ENCODE results near the gene SYNE2.
A peak's percentile ranks its signal among the peaks of the same experiment; 100 is the strongest.

SYNE2 gene

DNA sequence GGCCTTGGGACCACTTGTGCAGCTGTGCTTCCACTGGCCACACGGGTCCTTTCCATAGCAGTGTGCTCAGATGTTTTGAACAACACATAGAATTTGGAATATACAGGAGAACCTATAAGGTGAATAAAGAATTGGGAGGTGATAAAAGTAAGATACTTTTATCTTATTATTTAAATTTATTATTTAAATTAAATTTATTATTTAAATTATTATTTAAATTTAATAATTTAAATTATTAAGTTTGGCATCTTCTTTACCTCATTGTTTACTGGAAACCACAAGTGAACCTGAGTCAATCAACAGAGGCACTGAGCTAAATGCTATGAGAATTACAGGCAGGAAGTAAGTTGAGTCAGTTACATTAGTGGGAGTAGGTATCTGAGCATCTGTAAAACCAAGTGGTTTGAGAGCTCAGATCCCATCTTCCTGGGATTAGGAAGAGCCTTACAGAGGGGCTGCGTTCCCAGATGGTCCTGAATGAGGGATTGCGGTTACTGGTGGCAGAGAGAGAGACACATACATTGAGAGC, 338.2 kb downstream of the SYNE2 start:
- no peak for DNase-seq (ENCODE audit: low read depth)

GRCh38 chr14:64191756-64192155, 339.0 kb downstream of the SYNE2 start:
- H3K4me3 ChIP-seq (ENCODE audit: low read depth, low read length): no peak overlapping the region
- TF ChIP-seq, protein P1, sequence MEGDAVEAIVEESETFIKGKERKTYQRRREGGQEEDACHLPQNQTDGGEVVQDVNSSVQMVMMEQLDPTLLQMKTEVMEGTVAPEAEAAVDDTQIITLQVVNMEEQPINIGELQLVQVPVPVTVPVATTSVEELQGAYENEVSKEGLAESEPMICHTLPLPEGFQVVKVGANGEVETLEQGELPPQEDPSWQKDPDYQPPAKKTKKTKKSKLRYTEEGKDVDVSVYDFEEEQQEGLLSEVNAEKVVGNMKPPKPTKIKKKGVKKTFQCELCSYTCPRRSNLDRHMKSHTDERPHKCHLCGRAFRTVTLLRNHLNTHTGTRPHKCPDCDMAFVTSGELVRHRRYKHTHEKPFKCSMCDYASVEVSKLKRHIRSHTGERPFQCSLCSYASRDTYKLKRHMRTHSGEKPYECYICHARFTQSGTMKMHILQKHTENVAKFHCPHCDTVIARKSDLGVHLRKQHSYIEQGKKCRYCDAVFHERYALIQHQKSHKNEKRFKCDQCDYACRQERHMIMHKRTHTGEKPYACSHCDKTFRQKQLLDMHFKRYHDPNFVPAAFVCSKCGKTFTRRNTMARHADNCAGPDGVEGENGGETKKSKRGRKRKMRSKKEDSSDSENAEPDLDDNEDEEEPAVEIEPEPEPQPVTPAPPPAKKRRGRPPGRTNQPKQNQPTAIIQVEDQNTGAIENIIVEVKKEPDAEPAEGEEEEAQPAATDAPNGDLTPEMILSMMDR (IDR thresholded peaks at IDR 0.05; ENCODE audit: insufficient read depth, low read depth, low read length, missing control alignments): no peak
- no peak for DNase-seq (ENCODE audit: low read depth)

More for the DNA sequence above, 338.2 kb downstream of the SYNE2 start:
- TF ChIP-seq, protein P1 (IDR thresholded peaks at IDR 0.05; ENCODE audit: insufficient read depth, low read depth, low read length, missing control alignments): no peak
- H3K4me3 ChIP-seq (ENCODE audit: low read depth, low read length): no peak overlapping the region

DNA sequence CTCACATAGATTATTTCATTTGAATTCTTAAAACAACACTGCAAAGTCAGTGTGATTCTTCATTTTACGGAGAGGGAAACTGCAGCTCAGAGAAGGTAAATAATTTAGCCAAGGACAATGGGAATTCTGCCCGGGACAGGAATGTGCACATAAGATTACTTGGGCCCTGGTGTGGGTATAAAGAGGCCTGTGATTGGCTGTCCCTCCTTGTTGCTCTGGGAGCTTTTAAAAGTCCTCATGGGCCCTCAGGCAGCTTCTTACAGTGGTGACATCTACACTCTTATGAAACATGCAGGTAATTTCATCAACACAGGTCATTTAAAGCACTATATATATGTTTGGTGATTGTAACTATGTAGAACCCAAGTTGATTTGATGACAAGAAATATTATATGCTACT, 341.0 kb downstream of the SYNE2 start:
- TF ChIP-seq, protein P1 (IDR thresholded peaks at IDR 0.05; ENCODE audit: insufficient read depth, low read depth, low read length, missing control alignments): no peak
- DNase-seq (ENCODE audit: low read depth): no peak
- no peak overlapping the region for H3K4me3 ChIP-seq (ENCODE audit: low read depth, low read length)

GRCh38 chr14:64194404-64194803, 341.6 kb downstream of the SYNE2 start:
- H3K4me3 ChIP-seq (ENCODE audit: low read depth, low read length): no peak overlapping the region
- no peak for DNase-seq (ENCODE audit: low read depth)
- TF ChIP-seq, protein P1 (IDR thresholded peaks at IDR 0.05; ENCODE audit: insufficient read depth, low read depth, low read length, missing control alignments): no peak

DNA sequence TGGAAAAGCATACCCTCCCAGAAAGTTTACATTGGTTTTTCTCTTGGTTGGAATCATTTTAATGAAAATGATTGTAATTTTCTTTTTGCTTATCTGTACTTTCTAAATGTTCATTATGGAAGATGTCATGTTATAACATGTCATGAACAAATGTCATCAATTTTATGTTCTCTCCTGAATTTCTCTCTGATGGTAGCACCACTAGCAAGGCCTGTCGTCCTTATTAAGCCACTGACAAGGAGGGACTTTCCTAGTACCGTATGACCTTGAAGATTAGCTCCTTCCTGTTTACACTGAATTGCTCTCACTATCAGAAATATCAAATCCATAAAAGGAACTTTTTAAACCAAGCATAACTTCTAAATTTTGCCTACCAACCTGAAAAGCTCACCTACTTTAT, 342.4 kb downstream of the SYNE2 start:
- H3K4me3 ChIP-seq (ENCODE audit: low read depth, low read length): no peak overlapping the region

DNA sequence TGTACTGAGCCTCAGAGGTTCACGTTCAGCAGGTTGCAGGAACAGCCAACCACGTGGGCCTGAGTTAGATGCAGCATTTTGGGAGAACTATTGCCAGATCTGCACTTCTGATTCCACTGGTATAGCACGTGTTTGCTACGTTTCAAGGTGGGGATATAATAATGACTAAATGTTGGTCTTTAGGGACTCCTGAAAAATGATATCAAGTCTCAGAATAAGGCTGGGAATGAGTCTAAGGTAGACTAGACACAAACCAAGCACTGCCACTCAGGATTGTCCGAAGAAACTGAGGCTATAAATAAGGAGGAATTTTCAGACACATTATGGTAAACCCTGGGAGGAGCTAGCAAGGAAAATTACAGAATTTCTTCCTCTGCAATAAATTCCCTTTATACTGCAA, 343.3 kb downstream of the SYNE2 start:
- TF ChIP-seq, protein P1 (IDR thresholded peaks at IDR 0.05; ENCODE audit: insufficient read depth, low read depth, low read length, missing control alignments): no peak
- no peak for DNase-seq (ENCODE audit: low read depth)
- no peak overlapping the region for H3K4me3 ChIP-seq (ENCODE audit: low read depth, low read length)

More for the DNA sequence above, 342.4 kb downstream of the SYNE2 start:
- TF ChIP-seq, protein P1 (IDR thresholded peaks at IDR 0.05; ENCODE audit: insufficient read depth, low read depth, low read length, missing control alignments): no peak
- DNase-seq (ENCODE audit: low read depth): peak; percentile 71

DNA sequence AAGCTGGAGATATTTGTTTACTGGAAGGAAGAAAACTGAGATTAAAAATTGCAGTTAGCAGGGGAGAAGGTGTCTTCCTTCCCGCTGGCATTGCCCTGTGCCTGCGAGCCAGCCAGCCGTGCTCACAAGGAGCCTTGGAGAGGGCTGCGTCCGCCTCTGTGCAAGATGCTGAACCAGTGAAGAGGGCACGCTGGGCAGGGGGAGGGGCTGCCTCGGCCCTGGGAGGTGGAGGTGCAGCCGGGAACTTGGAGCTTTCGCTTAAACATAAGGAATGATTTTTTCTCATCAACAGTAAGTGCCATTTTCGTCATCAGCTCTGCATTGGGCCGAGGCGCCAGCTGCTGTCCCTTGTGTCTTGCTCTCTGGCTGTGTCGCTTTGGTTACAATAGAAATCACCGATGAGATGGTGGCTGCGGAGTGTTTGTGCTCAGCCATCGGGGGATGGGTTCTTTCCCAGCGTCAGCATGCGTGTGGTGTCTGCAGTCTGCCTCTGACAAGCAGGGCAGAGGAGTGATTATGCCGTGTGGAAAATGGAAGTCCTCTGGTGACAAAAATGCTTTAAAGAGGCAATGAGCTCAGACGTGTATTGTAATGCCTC, 344.1 kb downstream of the SYNE2 start:
- TF ChIP-seq, protein P1 (IDR thresholded peaks at IDR 0.05; ENCODE audit: insufficient read depth, low read depth, low read length, missing control alignments): no peak
- peak; percentile 65 for DNase-seq (ENCODE audit: low read depth)

More for the DNA sequence above, 344.1 kb downstream of the SYNE2 start:
- peak overlapping the region; percentile 45 for H3K4me3 ChIP-seq (ENCODE audit: low read depth, low read length)

Measured in GM12865 (cell line).